Gastroesophageal sphincter (tissue), 4 donors: ENCODE results near the gene AK1. TPM values are rescaled to one million over a fixed set of nuclear protein-coding genes. Genes with fewer than 3 reads are reported as not detected.
"Not testable (repeated sequence)": the region's sequence is repeated elsewhere in the genome, so short reads cannot be mapped to it uniquely, and the experiment has no call there.

Experiments
- ATAC-seq: fragments of 150-250 bp; one replicate; pipeline ENCODE4 v1.9.1; 2016; ENCODE audit warnings: mild to moderate bottlenecking, moderate library complexity
- H3K27ac ChIP-seq, 4 donors: fragments of 200-600 bp; sonication (generic) in 3 of 4; 1 replicate in 3 of 4; 2 replicates in 1 of 4; pipeline ENCODE4 v1.5.1; 2016 to 2019
- H3K27me3 ChIP-seq: fragments of 200-600 bp; sonication (generic); one replicate; pipeline ENCODE4 v1.5.1; 2019
- H3K36me3 ChIP-seq, 2 donors: fragments of 200-600 bp; sonication (generic); one replicate each; pipeline ENCODE4 v1.5.1; 2019; ENCODE audit warnings: control low read depth in 1 of 2
- H3K4me1 ChIP-seq, 3 donors: fragments of 200-600 bp; sonication (generic); 1 replicate in 2 of 3; 2 replicates in 1 of 3; pipeline ENCODE4 v1.5.1; 2016 to 2019; ENCODE audit warnings: control low read depth in 2 of 3
- H3K4me3 ChIP-seq, 2 donors: fragments of 200-600 bp; sonication (generic); one replicate each; pipeline ENCODE4 v1.5.1; 2019; ENCODE audit warnings: mild to moderate bottlenecking in 1 of 2, moderate library complexity in 1 of 2
- H3K9me3 ChIP-seq, 3 donors: fragments of 200-600 bp; sonication (generic); one replicate each; pipeline ENCODE4 v1.5.1; 2017 to 2019; ENCODE audit warnings: control low read depth in 2 of 3
- CTCF ChIP-seq, 4 experiments: fragments of 200-600 bp in 2 of 4; fragments of 450-650 bp in 2 of 4; sonication (generic) in 1 of 4; IDR thresholded peaks; one replicate each; pipeline ENCODE4 v1.5.1; 2017 to 2019; ENCODE audit warnings: antibody characterized with exemption in 4 of 4, mild to moderate bottlenecking in 2 of 4, moderate library complexity in 2 of 4
- EP300 ChIP-seq: sonication (generic); formaldehyde crosslinking; IDR thresholded peaks from one replicate; pipeline ENCODE4 v1.6.1; 2017; ENCODE audit warnings: antibody characterized with exemption, mild to moderate bottlenecking
- POLR2A ChIP-seq, 2 donors: fragments of 450-650 bp; IDR thresholded peaks; one replicate each; pipeline ENCODE4 v1.6.1; 2017; ENCODE audit warnings: antibody characterized with exemption in 2 of 2, mild to moderate bottlenecking in 2 of 2, moderate library complexity in 1 of 2
- POLR2AphosphoS5 ChIP-seq: sonication (generic); formaldehyde crosslinking; IDR thresholded peaks from one replicate; pipeline ENCODE4 v1.6.1; 2017; ENCODE audit warnings: antibody characterized with exemption
- WGBS, 2 donors: methylation state at CpG; one replicate each; pipeline ENCODE4 v1.1.5; 2018; ENCODE audit warnings: low coverage in 1 of 2; 5-methylcytosine and 5-hydroxymethylcytosine counted together
- total RNA-seq, 4 donors: library from RNA; depleted of rRNA; stranded (reverse); fragments of >200 nt; gene quantifications; one replicate each; pipeline ENCODE4 v1.1.0, GENCODE V29; 2016

The AK1 gene
- total RNA-seq, 4 donors from 2014 or later: 46.7 to 73.9 (median 49.7) TPM

- WGBS, 2 donors: 80 to 93% methylated on average over 2 to 4 of the region's 20 CpGs
- Histone ChIP-seq H3K4me1 (peaks cover 0 to 64% (median 42%) of the 10 kb centered on the region in 3 donors), H3K27ac (peak overlapping the region in 2 of 4 donors; percentile 90)
Observed at GRCh38 chr9:127872369-127873222, 4.9 kb downstream of the AK1 start.

DNA sequence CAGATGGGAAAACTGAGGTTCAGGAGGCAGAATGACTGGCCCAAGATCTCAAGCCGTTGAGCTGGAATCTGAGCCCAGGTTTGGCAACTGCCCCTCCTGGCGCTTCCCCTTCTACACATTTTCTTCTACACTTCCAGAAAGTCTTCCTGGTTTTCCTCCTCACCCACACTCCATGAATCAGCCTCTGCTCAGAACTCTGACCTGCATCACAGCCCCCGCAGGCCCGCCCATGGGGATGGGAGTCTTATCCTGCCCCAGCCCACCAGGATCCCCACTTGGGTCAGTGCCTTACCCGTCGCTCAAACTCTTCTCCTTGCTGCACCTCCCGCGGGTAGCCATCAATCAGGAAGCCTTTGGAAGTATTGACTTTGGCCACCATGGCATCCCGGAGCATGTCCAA lies 5.9 kb downstream of the AK1 start:
- no peaks in the 10 kb centered on the region for H3K9me3 ChIP-seq
- H3K4me3 ChIP-seq: no peak overlapping the region
- no peaks in the 10 kb centered on the region for H3K27me3 ChIP-seq
- no peak for ATAC-seq
- no peak overlapping the region for H3K27ac ChIP-seq
- WGBS, 2 donors: 79 to 91% methylated on average over 4 to 9 of the region's 9 CpGs
- peaks cover 0 to 60% of the 10 kb centered on the region in 2 donors for H3K36me3 ChIP-seq
- TF ChIP-seq POLR2AphosphoS5: no peak
- no peak for TF ChIP-seq EP300
- TF ChIP-seq POLR2A (IDR thresholded peaks at IDR 0.05): no peak
- TF ChIP-seq CTCF (IDR thresholded peaks at IDR 0.05): no peak
- H3K4me1 ChIP-seq: peaks cover 0 to 54% (median 36%) of the 10 kb centered on the region in 3 donors

More at GRCh38 chr9:127872369-127873222, 4.9 kb downstream of the AK1 start:
- H3K27me3 ChIP-seq: no peaks in the 10 kb centered on the region
- no peak overlapping the region for H3K4me3 ChIP-seq
- no peak for TF ChIP-seq POLR2A (IDR thresholded peaks at IDR 0.05)
- TF ChIP-seq EP300: no peak
- no peak for TF ChIP-seq POLR2AphosphoS5
- TF ChIP-seq CTCF (IDR thresholded peaks at IDR 0.05): no peak
- H3K9me3 ChIP-seq: no peaks in the 10 kb centered on the region
- no peak for ATAC-seq
- peaks cover 0 to 50% of the 10 kb centered on the region in 2 donors for H3K36me3 ChIP-seq

- no peak for ATAC-seq
- Histone ChIP-seq H3K4me3 (no peak overlapping the region), H3K27ac (no peak overlapping the region), H3K27me3 (no peaks in the 10 kb centered on the region), H3K9me3 (no peaks in the 10 kb centered on the region), H3K36me3 (peaks cover 0 to 61% of the 10 kb centered on the region in 2 donors), H3K4me1 (peaks cover 0 to 48% (median 29%) of the 10 kb centered on the region in 3 donors)
- 75% methylated on average over 4 of the region's 12 CpGs; no CpG with 5 or more reads in 1 of the 2 donors for WGBS, 2 donors
- no peak for TF ChIP-seq EP300
- no peak for TF ChIP-seq POLR2A (IDR thresholded peaks at IDR 0.05)
- no peak for TF ChIP-seq CTCF (IDR thresholded peaks at IDR 0.05)
- no peak for TF ChIP-seq POLR2AphosphoS5
Observed at GRCh38 chr9:127870887-127871286, 6.6 kb downstream of the AK1 start.

- Histone ChIP-seq H3K4me1 (peaks cover 0 to 40% (median 22%) of the 10 kb centered on the region in 3 donors), H3K36me3 (peaks cover 0 to 61% of the 10 kb centered on the region in 2 donors), H3K27ac (peak overlapping the region in 1 of 4 donors; percentile 49)
- H3K4me3 ChIP-seq, ATAC-seq, H3K27me3 ChIP-seq, H3K9me3 ChIP-seq: not testable (repeated sequence)
- WGBS, 2 donors: 64% methylated on average over 8 of the region's 9 CpGs; no CpG with 5 or more reads in 1 of the 2 donors
Observed at GRCh38 chr9:127870153-127870491, 7.4 kb downstream of the AK1 start.

DNA sequence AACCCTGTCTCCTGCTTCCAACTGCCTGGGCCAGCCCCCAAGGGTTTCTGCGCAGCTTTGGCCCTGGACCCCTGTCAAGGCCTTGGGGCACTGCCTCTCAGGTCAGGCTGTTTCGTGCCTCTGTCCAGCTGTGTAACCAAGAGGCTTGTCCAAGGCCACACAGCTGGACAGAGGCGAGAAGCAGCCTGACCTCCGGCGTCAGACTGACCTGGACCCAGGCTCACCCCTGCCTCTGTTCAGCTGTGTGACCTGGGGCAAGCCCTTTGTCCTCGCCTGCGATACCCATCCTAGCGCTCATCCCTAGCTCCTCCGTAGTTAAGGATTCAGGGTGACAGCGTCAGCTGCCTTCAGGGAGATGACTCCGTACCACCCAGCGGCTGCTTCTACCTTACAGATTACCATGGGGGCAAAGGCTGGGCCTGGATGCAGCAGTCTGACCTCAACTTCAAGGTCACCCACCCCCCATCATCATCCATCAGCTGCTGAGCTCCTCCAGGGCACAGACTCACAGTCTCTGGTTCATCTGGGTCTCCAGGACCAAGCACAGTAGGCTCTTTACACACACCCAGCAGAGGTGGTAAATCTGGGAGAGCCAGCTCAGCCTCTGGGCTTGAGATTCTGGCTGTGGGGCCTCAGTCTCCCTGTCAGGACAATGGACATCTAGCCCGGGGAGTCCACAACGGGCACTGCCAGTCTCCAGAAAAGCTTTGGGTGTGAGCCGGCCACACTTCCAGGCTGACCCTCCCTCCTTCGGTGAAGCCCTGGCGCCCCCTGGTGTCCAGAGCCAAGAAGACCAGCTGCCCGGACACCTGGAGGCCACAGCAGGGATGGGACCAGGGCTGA lies 7.9 kb downstream of the AK1 start:
- Histone ChIP-seq H3K36me3 (peaks cover 0 to 61% of the 10 kb centered on the region in 2 donors), H3K4me1 (peaks cover 0 to 34% (median 16%) of the 10 kb centered on the region in 3 donors), H3K9me3 (no peaks in the 10 kb centered on the region), H3K27ac (peak overlapping the region in 3 of 4 donors; percentile 20 to 49 (median 33)), H3K4me3 (no peak overlapping the region), H3K27me3 (no peaks in the 10 kb centered on the region)
- TF ChIP-seq EP300 (no peak), CTCF (IDR thresholded peaks at IDR 0.05) (peak in 3 of 4 experiments; percentile 79 to 95 (median 94))
- WGBS, 2 donors: 39% methylated on average over 5 of the region's 18 CpGs; no CpG with 5 or more reads in 1 of the 2 donors
- ATAC-seq: peak; percentile 85
